Uterus (tissue), 2 donors: ENCODE measurements around the gene ZNF777.

Source experiments
- POLR2A ChIP-seq, 2 donors: fragments of 450-650 bp; IDR thresholded peaks; one replicate each; pipeline ENCODE4 v1.6.1; 2016; ENCODE audit warnings: antibody characterized with exemption in 2 of 2, mild to moderate bottlenecking in 1 of 2, moderate library complexity in 1 of 2
- TF ChIP-seq, protein P1 (sequence below), 4 experiments: fragments of 200-600 bp in 2 of 4; fragments of 450-650 bp in 2 of 4; sonication (generic) in 2 of 4; IDR thresholded peaks; one replicate each; pipeline ENCODE4 v1.5.1; 2016 to 2019; ENCODE audit warnings: antibody characterized with exemption in 4 of 4, mild to moderate bottlenecking in 2 of 4, moderate library complexity in 1 of 4

DNA sequence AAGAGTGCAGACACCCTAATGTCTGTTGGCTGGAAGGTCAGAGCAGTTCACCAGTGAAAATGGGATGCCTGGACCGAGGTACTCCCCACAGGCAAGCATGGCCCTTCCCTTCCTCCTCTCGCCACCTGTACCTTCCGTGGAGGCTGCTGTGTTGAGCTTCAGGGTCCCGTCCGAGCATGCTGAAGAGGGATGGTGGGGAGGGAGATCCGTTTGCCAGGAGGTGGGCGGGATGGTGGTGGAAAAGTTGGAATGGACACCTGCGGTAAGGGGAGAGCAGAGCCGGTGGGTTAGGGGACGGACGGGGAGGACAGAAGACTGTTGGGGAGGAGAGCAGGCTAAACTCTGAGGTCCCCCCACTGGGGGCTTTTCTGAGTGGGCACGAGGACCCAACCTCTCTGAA is 15.9 kb upstream of the ZNF777 start:
- no peak for TF ChIP-seq POLR2A (IDR thresholded peaks at IDR 0.05)
- TF ChIP-seq, protein P1, sequence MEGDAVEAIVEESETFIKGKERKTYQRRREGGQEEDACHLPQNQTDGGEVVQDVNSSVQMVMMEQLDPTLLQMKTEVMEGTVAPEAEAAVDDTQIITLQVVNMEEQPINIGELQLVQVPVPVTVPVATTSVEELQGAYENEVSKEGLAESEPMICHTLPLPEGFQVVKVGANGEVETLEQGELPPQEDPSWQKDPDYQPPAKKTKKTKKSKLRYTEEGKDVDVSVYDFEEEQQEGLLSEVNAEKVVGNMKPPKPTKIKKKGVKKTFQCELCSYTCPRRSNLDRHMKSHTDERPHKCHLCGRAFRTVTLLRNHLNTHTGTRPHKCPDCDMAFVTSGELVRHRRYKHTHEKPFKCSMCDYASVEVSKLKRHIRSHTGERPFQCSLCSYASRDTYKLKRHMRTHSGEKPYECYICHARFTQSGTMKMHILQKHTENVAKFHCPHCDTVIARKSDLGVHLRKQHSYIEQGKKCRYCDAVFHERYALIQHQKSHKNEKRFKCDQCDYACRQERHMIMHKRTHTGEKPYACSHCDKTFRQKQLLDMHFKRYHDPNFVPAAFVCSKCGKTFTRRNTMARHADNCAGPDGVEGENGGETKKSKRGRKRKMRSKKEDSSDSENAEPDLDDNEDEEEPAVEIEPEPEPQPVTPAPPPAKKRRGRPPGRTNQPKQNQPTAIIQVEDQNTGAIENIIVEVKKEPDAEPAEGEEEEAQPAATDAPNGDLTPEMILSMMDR (IDR thresholded peaks at IDR 0.05), result no peak
